GM18873 (cell line): ENCODE measurements around the gene TBC1D26.
"Not testable (repeated sequence)": the region's sequence is repeated elsewhere in the genome, so short reads cannot be mapped to it uniquely, and the experiment has no call there.

ENCODE experiments used
- ATAC-seq: cut with Tn5 transposase; IDR thresholded peaks from one replicate; pipeline ENCODE4 v1.9.1; 2021; ENCODE audit warnings: mild to moderate bottlenecking, moderate library complexity, moderate number of reproducible peaks; ENCODE audit not compliant: unreplicated experiment, low FRiP score

Gene TBC1D26

DNA sequence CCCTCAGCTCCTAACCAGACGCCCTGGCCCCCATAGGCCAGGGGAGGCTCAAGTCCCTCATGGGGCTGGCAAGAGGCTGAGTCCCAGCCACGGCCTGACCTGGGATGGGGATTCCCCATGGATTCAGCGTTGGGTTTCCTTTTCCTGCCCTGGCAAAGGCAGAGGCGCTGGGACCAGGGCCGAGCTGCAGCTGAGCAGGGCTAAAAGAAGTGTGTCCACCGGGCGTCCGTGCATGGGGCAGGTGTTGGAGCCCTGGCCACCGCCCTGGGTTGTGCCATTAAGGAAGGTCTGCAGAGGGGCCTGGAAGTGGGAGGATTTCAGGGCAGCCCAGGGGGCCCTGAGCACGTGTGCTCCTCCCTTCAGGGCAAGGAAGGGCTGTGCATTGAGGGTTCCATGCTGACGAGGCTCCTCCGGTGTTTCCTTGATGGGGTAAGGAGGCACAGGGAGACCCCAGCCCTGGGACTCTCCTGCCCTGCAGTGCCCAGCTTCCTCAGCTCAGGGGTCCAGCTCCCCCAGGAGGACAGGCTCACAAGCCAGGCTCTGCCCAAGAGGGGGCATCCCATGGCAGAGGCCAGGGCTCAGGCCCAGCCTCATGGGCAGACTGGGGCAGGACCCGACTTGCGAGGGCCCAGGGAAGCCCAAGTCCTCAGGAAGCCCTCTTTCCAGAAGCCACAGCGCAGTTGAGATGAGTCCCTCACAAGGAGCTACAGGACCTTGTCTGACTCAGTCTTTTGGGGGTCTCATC lies 10.1 kb downstream of the TBC1D26 start:
- no peak for ATAC-seq

DNA sequence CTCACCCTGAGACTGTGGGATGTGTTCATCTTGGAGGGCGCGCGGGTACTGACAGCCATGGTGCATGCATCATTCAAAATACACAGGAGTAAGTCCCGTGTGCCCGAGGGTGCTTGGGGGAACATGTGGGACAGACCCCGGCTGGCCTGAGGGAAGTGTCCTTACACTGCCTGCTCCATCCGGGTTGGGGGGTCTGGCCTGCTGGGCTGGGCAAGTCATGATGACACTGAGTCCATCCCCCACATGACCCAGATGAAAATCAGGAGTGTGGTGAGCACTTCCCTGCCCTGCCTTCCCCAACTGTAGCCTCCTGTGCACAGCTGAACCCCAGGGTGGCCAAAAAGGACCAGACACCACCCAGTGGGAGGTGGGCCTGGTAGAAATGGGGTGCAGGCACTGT lies 10.8 kb downstream of the TBC1D26 start:
- no peak for ATAC-seq

DNA sequence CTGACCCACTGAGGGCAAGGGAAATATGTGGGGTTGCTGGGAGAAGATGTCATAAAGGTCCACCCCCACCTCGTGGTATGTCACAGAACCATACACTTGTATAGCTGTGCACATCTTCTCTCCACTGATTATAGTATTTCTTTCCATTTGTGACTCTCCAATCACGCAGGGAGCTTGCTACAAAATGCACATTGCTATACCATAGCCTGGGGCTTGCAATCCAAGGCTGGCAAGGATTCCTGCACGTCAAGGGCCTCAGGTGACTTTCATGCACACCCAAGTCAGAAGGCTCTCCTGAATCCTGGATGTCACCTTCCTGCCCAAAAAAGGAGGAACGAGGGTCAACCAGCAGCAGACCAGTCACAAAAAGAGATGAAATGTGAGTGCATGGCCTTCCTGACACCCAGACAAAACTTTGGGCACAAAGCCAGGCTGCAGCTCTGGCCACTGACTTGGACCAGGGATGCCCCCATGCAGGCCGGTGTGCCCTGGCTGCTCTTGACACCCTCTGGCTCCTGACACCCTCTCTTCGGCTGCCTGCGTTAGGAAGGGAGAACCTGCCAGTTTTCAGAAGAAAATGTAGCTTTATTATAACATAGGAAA lies 12.1 kb downstream of the TBC1D26 start:
- no peak for ATAC-seq

DNA sequence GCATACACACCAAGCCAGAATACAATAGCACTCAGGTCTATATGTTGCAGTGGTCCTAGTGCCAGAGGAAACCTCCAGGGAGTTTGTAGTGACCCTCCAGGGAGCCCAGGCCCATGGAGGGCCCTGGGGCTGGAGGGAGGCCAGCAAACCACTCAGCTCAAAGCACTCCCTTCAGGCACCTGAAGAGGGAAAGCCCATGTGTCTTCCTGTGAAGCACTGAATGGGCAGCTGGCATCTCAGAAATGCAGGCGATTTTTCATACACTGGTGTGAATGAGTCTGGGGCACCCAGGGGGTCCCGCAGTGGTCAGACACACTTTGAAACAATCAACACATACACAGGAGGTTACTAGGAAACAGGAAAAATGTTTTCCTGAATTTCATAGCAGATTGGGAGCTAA lies 12.8 kb downstream of the TBC1D26 start:
- no peak for ATAC-seq

DNA sequence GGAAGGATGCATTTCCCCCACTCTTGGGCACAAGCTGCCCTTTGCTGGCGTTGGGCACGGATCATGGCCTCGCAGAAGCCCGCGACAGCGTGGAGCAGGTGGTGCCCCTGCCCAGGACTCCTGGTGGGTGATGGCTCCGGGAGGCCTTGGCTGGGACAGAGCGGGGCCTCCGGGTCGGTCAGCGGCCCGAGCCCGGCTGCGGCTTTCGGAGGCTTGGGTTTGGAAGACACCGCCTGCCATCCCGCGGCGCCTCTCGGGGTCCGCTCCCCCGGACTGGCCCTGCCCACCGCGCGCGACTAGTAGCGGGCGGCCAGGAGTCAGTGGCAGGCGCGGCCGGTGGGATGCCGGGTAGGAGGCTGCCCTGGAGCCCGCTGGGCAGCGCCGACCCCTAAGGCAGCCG lies 17.3 kb downstream of the TBC1D26 start:
- not testable (repeated sequence) for ATAC-seq

DNA sequence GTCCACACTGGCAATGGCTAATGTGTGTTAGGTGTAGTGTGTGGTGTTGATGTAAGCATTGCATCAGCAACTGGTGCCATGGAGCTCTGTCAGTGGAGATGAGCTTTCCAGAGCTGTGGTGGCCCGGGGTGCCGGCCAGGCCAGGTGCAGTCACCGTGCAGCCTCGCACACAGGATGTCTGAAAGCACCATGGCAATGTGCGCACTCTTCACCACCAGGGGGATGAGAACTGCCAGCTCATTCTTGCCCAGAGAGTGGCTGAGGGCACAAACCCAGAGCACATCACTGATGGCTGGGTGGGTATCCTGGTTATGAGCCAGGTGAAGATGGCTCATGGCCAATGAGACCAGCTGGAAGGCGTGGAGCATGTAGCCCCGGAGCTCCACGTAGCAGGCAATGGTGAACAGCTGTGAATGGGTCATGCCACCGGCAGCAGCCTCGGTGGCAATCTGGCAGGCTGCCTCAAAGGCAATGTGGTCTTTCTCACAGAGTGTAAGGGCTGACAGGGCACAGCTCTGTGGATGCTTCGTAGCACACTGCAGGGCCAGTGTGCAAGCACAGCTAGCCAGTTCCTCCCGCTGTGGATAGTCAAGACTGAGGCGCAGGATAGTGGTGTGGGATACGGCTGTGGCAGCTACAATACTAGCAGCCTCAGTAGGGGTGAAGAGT lies 36.9 kb downstream of the TBC1D26 start:
- ATAC-seq = not testable (repeated sequence)

DNA sequence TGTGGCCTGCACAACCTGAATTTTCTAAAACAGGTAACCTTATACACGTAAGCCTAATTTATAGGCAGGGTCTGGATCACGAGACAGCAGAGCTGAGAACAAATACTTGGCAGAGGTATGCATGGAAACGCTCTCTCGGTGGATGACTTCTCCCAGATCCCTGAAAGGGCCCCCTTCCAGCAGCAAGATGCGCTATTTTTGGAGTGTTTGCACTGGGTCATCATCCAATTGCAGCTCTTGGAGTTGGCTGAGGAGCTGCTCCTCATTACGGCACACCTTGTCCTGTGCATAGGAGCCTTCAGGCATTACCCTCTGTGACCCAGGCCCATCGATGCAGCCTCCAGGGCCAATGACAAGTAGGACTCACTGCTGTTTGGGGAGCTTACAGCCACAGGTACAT lies 38.6 kb downstream of the TBC1D26 start:
- ATAC-seq = not testable (repeated sequence)

DNA sequence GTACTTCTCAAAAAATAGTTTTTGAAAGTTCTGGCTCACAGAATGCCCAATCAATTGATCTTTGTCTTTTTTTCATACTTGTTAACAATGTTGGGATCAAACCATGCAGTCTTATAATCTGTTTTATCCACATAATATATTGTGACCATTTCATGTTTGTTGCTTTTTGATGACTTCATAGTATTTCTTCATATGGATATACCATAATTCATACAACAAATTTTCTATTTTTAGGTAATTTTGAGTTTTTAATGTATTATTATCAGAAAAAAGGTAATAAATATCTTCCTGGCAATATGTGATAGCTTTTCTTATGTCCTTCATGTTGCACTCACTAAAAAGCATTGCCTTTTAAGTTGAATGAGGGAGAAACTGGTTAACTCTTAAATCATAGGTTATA lies 44.8 kb downstream of the TBC1D26 start:
- ATAC-seq = no peak

DNA sequence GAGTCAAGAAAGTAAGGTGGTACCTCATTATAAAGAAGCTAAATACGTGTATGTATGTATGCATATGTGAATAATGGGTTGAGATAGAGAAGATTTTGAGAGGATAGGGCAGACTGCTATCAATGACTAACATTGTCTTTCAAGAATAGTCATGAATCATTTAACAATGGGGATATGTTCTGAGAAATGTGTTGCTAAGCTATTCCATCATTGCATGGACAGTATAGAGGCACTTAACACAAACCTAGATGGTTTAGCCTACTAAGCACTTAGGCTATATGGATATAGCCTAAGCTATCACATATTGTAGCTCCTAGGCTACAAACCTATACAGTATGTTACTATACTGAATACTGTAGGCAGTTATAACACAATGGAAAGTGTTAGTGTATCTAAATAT lies 45.2 kb downstream of the TBC1D26 start:
- no peak for ATAC-seq

DNA sequence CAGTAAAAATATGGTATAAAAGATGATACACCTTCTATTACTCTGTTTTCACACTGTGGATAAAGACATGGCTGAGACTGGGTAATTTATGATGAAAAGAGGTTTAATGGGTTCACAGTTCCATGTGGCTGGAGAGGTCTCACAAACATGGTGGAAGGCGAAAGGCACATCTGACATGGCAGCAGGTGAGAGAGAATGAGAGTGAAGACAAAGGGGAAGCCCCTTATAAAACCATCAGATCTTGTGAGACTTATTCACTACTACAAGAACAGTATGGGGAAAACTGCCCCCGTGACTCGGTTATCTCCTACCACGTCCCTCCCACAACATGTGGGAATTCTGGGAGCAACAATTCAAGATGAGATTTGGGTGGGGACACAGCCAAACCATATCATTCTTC lies 45.6 kb downstream of the TBC1D26 start:
- ATAC-seq = no peak

DNA sequence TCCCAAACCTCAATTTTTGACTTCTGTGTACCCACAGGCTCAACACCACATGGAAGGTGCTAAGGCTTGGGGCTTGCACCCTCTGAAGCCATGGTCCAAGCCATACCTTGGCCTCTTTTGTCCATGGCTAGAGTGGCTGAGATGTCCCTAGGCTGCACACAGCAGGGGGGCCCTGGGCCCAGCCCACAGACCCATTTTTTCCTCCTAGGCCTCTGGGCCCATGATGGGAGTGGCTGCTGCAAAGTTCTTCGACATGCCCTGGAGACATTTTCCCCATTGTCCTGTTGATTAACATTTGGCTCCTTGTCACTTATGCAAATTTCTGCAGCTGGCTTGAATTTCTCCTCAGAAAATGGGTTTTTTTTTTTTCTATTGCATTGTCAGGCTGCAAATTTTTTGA lies 47.0 kb downstream of the TBC1D26 start:
- no peak for ATAC-seq

DNA sequence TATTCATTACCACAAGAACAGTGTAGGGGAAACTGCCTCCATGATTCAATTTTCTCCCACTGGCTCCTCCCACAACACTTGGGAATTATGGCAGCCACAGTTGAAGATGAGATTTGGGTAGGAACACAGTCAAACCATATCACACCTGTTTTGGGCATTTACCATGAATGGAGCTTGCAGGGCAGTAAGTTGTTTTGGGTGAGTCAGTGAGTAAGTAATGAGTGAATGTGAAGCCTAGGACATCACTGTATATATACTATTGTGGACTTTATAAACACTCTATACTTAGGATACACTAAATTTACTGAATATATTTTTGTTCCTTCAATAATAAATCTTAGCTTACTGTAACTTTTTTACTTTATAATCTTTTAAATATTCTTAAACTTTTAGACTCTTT lies 48.1 kb downstream of the TBC1D26 start:
- no peak for ATAC-seq

DNA sequence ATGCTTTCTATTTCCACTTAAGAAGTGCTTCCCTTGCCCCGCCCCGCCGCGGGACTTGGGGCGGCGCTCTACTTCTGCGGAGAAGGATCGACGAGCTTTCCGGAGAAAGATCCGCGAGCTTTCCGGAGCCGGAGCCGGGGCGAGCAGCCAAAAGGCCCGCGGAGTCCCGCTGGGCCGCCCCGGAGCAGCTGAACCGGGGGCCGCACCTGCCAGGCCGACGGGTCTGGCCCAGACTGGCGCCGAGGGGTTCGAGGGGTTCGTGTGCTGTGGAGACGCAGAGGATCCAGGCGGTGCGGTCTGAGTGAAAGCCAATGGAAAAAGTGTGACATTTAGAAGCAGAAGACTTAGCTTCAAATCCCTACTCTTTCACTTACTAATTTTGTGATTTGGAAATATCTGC lies 50.8 kb downstream of the TBC1D26 start:
- no peak for ATAC-seq

DNA sequence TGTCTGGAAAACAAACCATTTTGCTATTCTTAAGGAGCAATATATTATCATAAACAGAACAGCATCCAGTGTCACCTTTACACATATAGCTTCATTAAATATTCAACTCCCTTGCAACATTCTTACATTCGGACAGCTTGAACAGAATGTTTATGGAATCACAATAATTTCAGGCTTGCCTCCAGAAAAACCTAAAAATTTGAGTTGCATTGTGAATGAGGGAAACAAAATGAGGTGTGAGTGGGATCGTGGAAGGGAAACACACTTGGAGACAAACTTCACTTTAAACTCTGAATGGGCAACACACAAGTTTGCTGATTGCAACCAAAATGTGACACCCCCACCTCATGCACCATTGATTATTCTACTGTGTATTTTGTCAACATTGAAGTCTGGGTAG lies 51.4 kb downstream of the TBC1D26 start:
- ATAC-seq = no peak

DNA sequence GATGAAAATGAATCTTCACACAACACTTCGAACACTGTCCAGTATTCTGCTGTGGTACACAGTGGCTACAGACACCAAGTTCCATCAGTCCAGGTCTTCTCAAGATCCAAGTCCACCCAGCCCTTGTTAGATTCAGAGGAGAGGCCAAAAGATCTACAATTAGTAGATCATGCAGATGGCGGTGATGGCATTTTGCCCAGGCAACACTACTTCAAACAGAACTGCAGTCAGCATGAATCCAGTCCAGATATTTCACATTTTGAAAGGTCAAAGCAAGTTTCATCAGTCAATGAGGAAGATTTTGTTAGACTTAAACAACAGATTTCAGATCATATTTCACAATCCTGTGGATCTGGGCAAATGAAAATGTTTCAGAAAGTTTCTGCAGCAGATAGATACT lies 52.3 kb downstream of the TBC1D26 start:
- ATAC-seq = not testable (repeated sequence)

DNA sequence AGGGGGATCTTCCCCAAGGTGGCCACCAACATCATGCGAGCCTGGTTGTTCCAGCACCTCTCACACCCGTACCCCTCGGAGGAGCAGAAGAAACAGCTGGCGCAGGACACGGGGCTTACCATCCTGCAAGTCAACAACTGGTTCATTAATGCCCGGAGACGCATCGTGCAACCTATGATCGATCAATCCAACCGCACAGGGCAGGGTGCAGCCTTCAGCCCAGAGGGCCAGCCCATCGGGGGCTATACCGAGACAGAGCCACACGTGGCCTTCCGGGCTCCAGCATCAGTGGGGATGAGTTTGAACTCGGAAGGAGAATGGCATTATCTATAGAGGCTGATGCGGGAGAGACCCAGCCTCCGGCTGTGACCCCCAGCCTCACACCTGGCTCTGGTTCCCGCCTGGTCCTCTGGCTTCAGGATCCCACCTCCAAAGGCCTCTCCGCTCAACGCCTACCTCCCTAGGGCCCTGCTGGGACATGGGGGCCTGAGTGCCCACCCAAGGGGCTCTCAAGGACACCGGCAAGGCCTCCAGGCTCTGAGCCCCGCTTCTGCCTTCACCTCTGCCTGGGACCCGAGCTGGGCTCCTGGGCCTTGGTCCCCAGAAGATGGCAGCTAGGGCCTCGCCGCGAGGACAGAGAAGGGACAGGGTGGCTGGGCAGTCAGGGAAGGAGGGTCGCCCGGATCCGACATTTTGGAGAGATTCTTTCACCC lies 55.4 kb downstream of the TBC1D26 start:
- ATAC-seq = not testable (repeated sequence)

DNA sequence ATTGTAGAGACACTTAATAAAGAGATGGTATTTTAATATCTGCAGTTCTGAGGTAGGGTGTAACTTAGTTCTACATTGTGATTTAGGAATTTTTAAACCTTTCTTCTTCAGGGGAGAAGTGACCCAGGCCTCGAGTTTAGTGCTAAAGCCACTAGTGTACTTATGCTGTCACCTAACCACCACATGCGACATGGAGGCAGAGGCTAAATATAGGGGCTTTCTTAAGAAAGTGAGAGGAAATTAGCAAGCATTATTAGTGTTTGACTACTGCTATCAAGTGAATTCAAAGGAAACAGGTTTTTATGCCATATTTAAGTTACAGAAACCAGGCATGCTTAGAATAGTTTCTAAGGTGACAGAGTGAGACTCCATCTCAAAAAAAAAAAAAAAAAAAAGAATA lies 56.3 kb downstream of the TBC1D26 start:
- not testable (repeated sequence) for ATAC-seq
